Measurements from ENCODE around the gene TAPT1.

TAPT1 gene

DNA sequence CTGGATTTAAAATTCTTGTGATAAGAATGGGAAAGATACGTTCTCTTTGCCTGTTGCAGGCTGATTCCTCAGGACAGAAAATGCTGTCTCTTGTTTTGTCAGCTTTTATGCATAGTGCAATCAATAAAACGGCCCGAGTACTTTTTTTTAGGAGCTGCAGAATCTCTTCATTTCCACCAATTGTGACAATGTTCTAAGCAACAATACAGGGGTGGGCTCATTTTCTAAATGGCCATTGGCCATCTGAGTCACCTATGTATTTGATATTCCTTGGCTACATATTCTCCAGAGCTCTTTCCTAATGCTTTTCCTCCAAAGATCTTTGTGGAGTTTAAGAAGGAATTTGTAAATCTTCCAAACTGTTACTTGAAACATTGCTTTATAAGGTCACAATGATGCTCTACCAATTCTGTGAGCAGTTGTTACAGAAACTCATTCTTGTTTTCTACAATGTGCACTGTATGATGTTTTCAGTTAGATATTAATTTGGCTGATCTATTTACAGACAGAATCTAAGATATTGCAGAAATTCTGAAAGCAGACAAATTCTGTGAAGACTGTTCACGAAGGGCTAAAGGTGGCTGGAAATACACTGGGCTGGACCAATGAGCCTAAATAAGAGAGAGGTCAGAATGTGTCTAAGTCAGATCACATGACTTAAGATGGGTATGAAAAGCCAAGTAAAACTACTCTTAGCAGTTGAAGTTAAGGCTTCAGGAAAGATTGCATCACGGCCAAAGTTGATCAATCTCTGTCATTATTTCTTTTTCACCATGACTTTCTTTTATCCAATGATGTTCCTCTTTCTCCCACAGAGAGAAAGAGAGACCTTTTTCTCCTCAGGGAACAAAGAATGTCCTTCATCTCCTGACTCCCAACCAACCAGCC lies 33.4 kb downstream of the TAPT1 start:
- no peak for TF ChIP-seq EZH2 (IDR thresholded peaks at IDR 0.05; ENCODE audit: borderline replicate concordance, low read length)
- TF ChIP-seq, protein P1, sequence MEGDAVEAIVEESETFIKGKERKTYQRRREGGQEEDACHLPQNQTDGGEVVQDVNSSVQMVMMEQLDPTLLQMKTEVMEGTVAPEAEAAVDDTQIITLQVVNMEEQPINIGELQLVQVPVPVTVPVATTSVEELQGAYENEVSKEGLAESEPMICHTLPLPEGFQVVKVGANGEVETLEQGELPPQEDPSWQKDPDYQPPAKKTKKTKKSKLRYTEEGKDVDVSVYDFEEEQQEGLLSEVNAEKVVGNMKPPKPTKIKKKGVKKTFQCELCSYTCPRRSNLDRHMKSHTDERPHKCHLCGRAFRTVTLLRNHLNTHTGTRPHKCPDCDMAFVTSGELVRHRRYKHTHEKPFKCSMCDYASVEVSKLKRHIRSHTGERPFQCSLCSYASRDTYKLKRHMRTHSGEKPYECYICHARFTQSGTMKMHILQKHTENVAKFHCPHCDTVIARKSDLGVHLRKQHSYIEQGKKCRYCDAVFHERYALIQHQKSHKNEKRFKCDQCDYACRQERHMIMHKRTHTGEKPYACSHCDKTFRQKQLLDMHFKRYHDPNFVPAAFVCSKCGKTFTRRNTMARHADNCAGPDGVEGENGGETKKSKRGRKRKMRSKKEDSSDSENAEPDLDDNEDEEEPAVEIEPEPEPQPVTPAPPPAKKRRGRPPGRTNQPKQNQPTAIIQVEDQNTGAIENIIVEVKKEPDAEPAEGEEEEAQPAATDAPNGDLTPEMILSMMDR (IDR thresholded peaks at IDR 0.05; ENCODE audit: low read length) = no peak
- Histone ChIP-seq H3K27ac (ENCODE audit: low read depth, low read length, poor library complexity, severe bottlenecking) (no peak overlapping the region), H3K9me3 (ENCODE audit: low read length) (no peaks in the 10 kb centered on the region), H3K27me3 (ENCODE audit: insufficient read depth, low read length) (no peaks in the 10 kb centered on the region), H3K9me2 (ENCODE audit: low read depth, low read length) (no peaks in the 10 kb centered on the region), H3F3A (ENCODE audit: insufficient read depth, low read length) (no peaks in the 10 kb centered on the region), H3K4me3 (ENCODE audit: low read depth, low read length, poor library complexity, severe bottlenecking) (no peak overlapping the region), H3K36me3 (ENCODE audit: insufficient read depth, low read length) (no peaks in the 10 kb centered on the region), H2AFZ (ENCODE audit: low read length) (no peak overlapping the region), H3K4me2 (ENCODE audit: low read length) (no peak overlapping the region), H4K20me1 (ENCODE audit: insufficient read depth, low read length) (no peaks in the 10 kb centered on the region), H3K9ac (ENCODE audit: low read length) (no peak overlapping the region), H3K4me1 (ENCODE audit: insufficient read depth, low read length, severe bottlenecking) (no peaks in the 10 kb centered on the region), H3K79me2 (ENCODE audit: insufficient read depth, low read length) (no peaks in the 10 kb centered on the region)

DNA sequence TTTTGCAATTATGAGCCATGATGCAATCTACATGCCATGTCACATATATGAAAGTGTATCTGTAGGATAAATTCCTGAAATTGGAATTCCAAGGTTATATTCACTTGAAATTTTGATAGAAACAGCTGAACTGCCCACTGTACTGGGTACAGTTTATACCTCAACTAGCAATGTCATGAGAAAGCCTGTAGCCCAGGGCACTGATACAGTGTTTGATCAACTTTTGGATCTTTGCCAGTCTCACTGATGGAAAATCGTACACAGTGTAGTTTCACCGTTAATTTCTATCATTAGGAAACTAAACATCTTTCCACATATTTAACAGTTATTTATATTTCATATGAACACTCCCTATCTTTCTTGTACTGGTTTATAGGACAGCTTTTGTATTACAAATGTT lies 34.2 kb downstream of the TAPT1 start:
- Histone ChIP-seq H3K27me3 (ENCODE audit: insufficient read depth, low read length) (no peaks in the 10 kb centered on the region), H3K27ac (ENCODE audit: low read depth, low read length, poor library complexity, severe bottlenecking) (no peak overlapping the region), H3K36me3 (ENCODE audit: insufficient read depth, low read length) (no peaks in the 10 kb centered on the region), H3F3A (ENCODE audit: insufficient read depth, low read length) (no peaks in the 10 kb centered on the region), H3K9me3 (ENCODE audit: low read length) (no peaks in the 10 kb centered on the region), H4K20me1 (ENCODE audit: insufficient read depth, low read length) (no peaks in the 10 kb centered on the region), H3K9ac (ENCODE audit: low read length) (no peak overlapping the region), H3K4me3 (ENCODE audit: low read depth, low read length, poor library complexity, severe bottlenecking) (no peak overlapping the region), H3K9me2 (ENCODE audit: low read depth, low read length) (no peaks in the 10 kb centered on the region), H3K4me2 (ENCODE audit: low read length) (no peak overlapping the region), H3K79me2 (ENCODE audit: insufficient read depth, low read length) (no peaks in the 10 kb centered on the region), H3K4me1 (ENCODE audit: insufficient read depth, low read length, severe bottlenecking) (no peaks in the 10 kb centered on the region), H2AFZ (ENCODE audit: low read length) (no peak overlapping the region)
- TF ChIP-seq EZH2 (IDR thresholded peaks at IDR 0.05; ENCODE audit: borderline replicate concordance, low read length) = no peak
- TF ChIP-seq, protein P1 (IDR thresholded peaks at IDR 0.05; ENCODE audit: low read length) = no peak

DNA sequence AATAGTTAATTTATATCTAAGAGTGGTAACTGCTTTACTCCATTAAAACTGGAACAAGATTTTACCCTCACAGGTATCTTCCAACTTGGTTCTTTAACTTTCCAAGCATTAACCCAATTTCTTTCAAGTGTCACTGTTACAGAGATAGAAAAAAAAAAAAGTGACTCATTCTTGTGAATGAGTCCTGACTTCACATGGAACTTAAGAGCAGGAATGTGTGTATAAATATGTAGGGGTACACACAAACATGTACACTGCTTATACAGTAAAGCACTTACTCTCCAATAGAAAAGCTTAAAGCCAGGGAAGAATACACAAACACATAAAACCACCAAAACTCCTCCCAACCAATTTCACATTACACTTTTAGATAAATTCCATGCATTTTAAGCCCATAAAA lies 38.8 kb downstream of the TAPT1 start:
- H3K4me2 ChIP-seq (ENCODE audit: low read length) = no peak overlapping the region
- no peaks in the 10 kb centered on the region for H3F3A ChIP-seq (ENCODE audit: insufficient read depth, low read length)
- H3K27ac ChIP-seq (ENCODE audit: low read depth, low read length, poor library complexity, severe bottlenecking) = no peak overlapping the region
- H3K79me2 ChIP-seq (ENCODE audit: insufficient read depth, low read length) = no peaks in the 10 kb centered on the region
- no peak for TF ChIP-seq EZH2 (IDR thresholded peaks at IDR 0.05; ENCODE audit: borderline replicate concordance, low read length)
- TF ChIP-seq, protein P1 (IDR thresholded peaks at IDR 0.05; ENCODE audit: low read length) = no peak
- H3K9me3 ChIP-seq (ENCODE audit: low read length) = no peaks in the 10 kb centered on the region
- H3K36me3 ChIP-seq (ENCODE audit: insufficient read depth, low read length) = no peaks in the 10 kb centered on the region; the same call in 1 of the 2 replicates
- H3K9ac ChIP-seq (ENCODE audit: low read length) = no peak overlapping the region
- no peak overlapping the region for H2AFZ ChIP-seq (ENCODE audit: low read length)
- no peaks in the 10 kb centered on the region for H3K27me3 ChIP-seq (ENCODE audit: insufficient read depth, low read length)
- H3K4me3 ChIP-seq (ENCODE audit: low read depth, low read length, poor library complexity, severe bottlenecking) = no peak overlapping the region
- H3K4me1 ChIP-seq (ENCODE audit: insufficient read depth, low read length, severe bottlenecking) = no peaks in the 10 kb centered on the region
- no peaks in the 10 kb centered on the region for H4K20me1 ChIP-seq (ENCODE audit: insufficient read depth, low read length)
- no peaks in the 10 kb centered on the region for H3K9me2 ChIP-seq (ENCODE audit: low read depth, low read length)

All from OCI-LY1 (cell line).